ENCODE measurements around the gene GID8. TPM values are rescaled to one million over a fixed set of nuclear protein-coding genes. Genes with fewer than 3 reads are reported as not detected.

GID8 gene
- total and polyA plus RNA-seq, 9 of the 15 experiments (the other 6 are each of a cell fraction or from before 2014, with no cell fraction given): 7.5 to 31.6 (median 22.2) TPM

DNA sequence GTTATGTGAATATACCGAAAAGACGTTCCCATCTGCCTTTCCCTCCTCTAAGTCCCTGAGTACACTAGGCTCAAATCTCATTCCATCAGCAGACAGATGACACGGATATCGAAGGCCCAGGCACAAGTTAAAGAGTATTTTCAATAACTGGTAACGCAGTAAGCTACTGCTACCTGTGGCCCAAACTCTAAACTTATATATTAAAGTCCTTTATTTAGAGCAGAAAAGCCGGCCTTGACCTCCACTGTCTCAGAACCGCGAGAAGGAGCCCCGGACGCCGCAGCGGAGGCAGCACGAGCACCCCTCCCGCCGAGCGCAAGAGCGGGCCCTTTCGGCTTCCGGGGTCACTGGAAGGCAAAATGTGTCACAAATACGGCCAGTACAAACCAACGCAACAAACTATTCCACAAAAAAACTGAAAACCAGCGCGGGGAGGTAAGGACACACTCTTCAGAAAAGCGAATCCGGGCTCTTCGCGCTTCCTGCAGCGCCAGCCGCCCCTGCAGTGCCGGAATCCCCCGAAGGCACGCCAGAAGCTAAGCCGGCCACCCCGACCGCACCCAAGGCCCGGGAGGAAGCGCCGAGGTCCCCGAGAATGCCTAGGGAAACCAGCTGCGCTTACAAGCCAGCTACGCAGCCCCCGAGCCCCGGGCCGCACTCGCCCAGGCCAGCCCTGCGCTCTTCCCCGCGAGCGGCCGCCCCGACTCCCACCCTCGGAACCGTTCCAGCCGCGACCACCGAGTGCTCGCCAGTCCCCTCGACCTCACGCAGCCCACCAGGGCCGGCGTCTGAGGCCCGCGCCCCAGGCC, 12.3 kb upstream of the GID8 start (continued):
- no peak for TF ChIP-seq MXD1 (CRISPR knock-in tag; IDR thresholded peaks at IDR 0.05; ENCODE audit: borderline replicate concordance, poor library complexity, severe bottlenecking)
- TF ChIP-seq TGIF2 (CRISPR knock-in tag; IDR thresholded peaks at IDR 0.05): no peak
- no peak for TF ChIP-seq POLR3G (IDR thresholded peaks at IDR 0.05; ENCODE audit: extremely low read depth, insufficient read length, insufficient replicate concordance)
- TF ChIP-seq EP400 (IDR thresholded peaks at IDR 0.05): peak; percentile 37; the same call in 1 of the 2 replicates
- TF ChIP-seq ZC3H8 (IDR thresholded peaks at IDR 0.05): no peak
- no peak for TF ChIP-seq PHB (CRISPR knock-in tag; IDR thresholded peaks at IDR 0.05)
- TF ChIP-seq RHOXF2B (CRISPR knock-in tag; conservative IDR thresholded peaks at IDR 0.05): no peak
- TF ChIP-seq, protein P1, sequence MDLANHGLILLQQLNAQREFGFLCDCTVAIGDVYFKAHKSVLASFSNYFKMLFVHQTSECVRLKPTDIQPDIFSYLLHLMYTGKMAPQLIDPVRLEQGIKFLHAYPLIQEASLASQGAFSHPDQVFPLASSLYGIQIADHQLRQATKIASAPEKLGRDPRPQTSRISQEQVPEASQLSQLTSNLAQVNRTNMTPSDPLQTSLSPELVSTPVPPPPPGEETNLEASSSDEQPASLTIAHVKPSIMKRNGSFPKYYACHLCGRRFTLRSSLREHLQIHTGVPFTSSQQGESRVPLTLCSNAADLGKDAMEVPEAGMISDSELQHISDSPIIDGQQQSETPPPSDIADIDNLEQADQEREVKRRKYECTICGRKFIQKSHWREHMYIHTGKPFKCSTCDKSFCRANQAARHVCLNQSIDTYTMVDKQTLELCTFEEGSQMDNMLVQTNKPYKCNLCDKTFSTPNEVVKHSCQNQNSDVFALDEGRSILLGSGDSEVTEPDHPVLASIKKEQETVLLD (IDR thresholded peaks at IDR 0.05): no peak
- no peak for TF ChIP-seq FOXM1 (IDR thresholded peaks at IDR 0.05; ENCODE audit: low read depth)
- TF ChIP-seq FOXM1 (CRISPR knock-in tag; IDR thresholded peaks at IDR 0.05; ENCODE audit: low read depth): no peak
- no peak for TF ChIP-seq ZNF830 (CRISPR knock-in tag; IDR thresholded peaks at IDR 0.05)
- no peak for TF ChIP-seq SOX6 (IDR thresholded peaks at IDR 0.05)
- TF ChIP-seq PPARD (CRISPR knock-in tag; IDR thresholded peaks at IDR 0.05): no peak
- TF ChIP-seq ESRRA (IDR thresholded peaks at IDR 0.05; ENCODE audit: borderline replicate concordance, low read depth): no peak
- TF ChIP-seq, protein P2, sequence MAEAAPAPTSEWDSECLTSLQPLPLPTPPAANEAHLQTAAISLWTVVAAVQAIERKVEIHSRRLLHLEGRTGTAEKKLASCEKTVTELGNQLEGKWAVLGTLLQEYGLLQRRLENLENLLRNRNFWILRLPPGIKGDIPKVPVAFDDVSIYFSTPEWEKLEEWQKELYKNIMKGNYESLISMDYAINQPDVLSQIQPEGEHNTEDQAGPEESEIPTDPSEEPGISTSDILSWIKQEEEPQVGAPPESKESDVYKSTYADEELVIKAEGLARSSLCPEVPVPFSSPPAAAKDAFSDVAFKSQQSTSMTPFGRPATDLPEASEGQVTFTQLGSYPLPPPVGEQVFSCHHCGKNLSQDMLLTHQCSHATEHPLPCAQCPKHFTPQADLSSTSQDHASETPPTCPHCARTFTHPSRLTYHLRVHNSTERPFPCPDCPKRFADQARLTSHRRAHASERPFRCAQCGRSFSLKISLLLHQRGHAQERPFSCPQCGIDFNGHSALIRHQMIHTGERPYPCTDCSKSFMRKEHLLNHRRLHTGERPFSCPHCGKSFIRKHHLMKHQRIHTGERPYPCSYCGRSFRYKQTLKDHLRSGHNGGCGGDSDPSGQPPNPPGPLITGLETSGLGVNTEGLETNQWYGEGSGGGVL (CRISPR knock-in tag; IDR thresholded peaks at IDR 0.05): no peak
- no peak for TF ChIP-seq CTCFL (IDR thresholded peaks at IDR 0.05; ENCODE audit: borderline replicate concordance, insufficient read depth, low read depth, low read length, poor library complexity, severe bottlenecking)
- TF ChIP-seq ARNT (IDR thresholded peaks at IDR 0.05): no peak
- no peak for TF ChIP-seq TAF15 (IDR thresholded peaks at IDR 0.05; ENCODE audit: low read depth, low read length)
- TF ChIP-seq ZNF274 (IDR thresholded peaks at IDR 0.05; ENCODE audit: borderline replicate concordance, low read depth, low read length): no peak
- no peak for TF ChIP-seq CBX2 (IDR thresholded peaks at IDR 0.05; ENCODE audit: insufficient read depth, low read length, poor library complexity, severe bottlenecking)
- no peak for TF ChIP-seq TBL1XR1 (IDR thresholded peaks at IDR 0.05; ENCODE audit: low read length in 2 of 2)
- no peak for TF ChIP-seq ZBTB9 (CRISPR knock-in tag; IDR thresholded peaks at IDR 0.05)
